Measurements from ENCODE around the gene GRIA4. TPM values are rescaled to one million over a fixed set of nuclear protein-coding genes. Genes with fewer than 3 reads are reported as not detected.
"Not testable (repeated sequence)": the region's sequence is repeated elsewhere in the genome, so short reads cannot be mapped to it uniquely, and the experiment has no call there.

GRIA4 gene
- polyA plus RNA-seq, 3 donors from 2014 or later: not detected

GRCh38 chr11:105878510-105878909 lies 268.6 kb downstream of the GRIA4 start:
- DNase-seq: no peak
- Mint-ChIP-seq H3K27me3 (ENCODE audit: low read depth in 3 of 3) (peaks cover 0 to 5% (median 2%) of the 10 kb centered on the region in 3 donors), H3K9me3 (peaks cover 3 to 22% (median 8%) of the 10 kb centered on the region in 6 donors), H3K27ac (no peak overlapping the region), H3K4me3 (no peak overlapping the region), H3K36me3 (no peaks in the 10 kb centered on the region), H3K4me1 (no peaks in the 10 kb centered on the region)

GRCh38 chr11:105878927-105879326 lies 269.1 kb downstream of the GRIA4 start:
- H3K4me1 Mint-ChIP-seq; H3K27ac Mint-ChIP-seq; H3K36me3 Mint-ChIP-seq; H3K27me3 Mint-ChIP-seq (ENCODE audit: low read depth in 3 of 3); H3K4me3 Mint-ChIP-seq; DNase-seq: not testable (repeated sequence)
- H3K9me3 Mint-ChIP-seq: peaks cover 3 to 22% (median 8%) of the 10 kb centered on the region in 6 donors

GRCh38 chr11:105881027-105881426 lies 271.2 kb downstream of the GRIA4 start:
- H3K27me3 Mint-ChIP-seq (ENCODE audit: low read depth in 3 of 3): peaks cover 0 to 3% (median 0%) of the 10 kb centered on the region in 3 donors
- H3K4me3 Mint-ChIP-seq: no peak overlapping the region
- H3K27ac Mint-ChIP-seq: no peak overlapping the region
- peaks cover 0 to 8% (median 3%) of the 10 kb centered on the region in 6 donors for H3K9me3 Mint-ChIP-seq
- DNase-seq: no peak
- H3K4me1 Mint-ChIP-seq: no peaks in the 10 kb centered on the region
- no peaks in the 10 kb centered on the region for H3K36me3 Mint-ChIP-seq

GRCh38 chr11:105884436-105884835 lies 274.6 kb downstream of the GRIA4 start:
- H3K36me3 Mint-ChIP-seq: no peaks in the 10 kb centered on the region
- H3K4me3 Mint-ChIP-seq: no peak overlapping the region
- peaks cover 0 to 3% (median 0%) of the 10 kb centered on the region in 3 donors for H3K27me3 Mint-ChIP-seq (ENCODE audit: low read depth in 3 of 3)
- DNase-seq: no peak
- H3K27ac Mint-ChIP-seq: no peak overlapping the region
- peaks cover 0 to 5% (median 0%) of the 10 kb centered on the region in 6 donors for H3K9me3 Mint-ChIP-seq
- no peaks in the 10 kb centered on the region for H3K4me1 Mint-ChIP-seq

- Mint-ChIP-seq H3K4me3 (no peak overlapping the region), H3K36me3 (no peaks in the 10 kb centered on the region), H3K9me3 (peaks cover 0 to 2% (median 0%) of the 10 kb centered on the region in 6 donors), H3K4me1 (no peaks in the 10 kb centered on the region), H3K27ac (no peak overlapping the region), H3K27me3 (ENCODE audit: low read depth in 3 of 3) (no peaks in the 10 kb centered on the region)
- DNase-seq: no peak
Observed at GRCh38 chr11:105891685-105892084, 281.8 kb downstream of the GRIA4 start.

GRCh38 chr11:105897161-105897560 lies 287.3 kb downstream of the GRIA4 start:
- H3K27me3 Mint-ChIP-seq (ENCODE audit: low read depth in 3 of 3): no peaks in the 10 kb centered on the region

GRCh38 chr11:105899772-105900171 lies 289.9 kb downstream of the GRIA4 start:
- DNase-seq: no peak
- Mint-ChIP-seq H3K27me3 (ENCODE audit: low read depth in 3 of 3) (no peaks in the 10 kb centered on the region), H3K9me3 (peaks cover 0 to 7% (median 2%) of the 10 kb centered on the region in 6 donors), H3K4me1 (no peaks in the 10 kb centered on the region), H3K4me3 (no peak overlapping the region), H3K36me3 (no peaks in the 10 kb centered on the region), H3K27ac (no peak overlapping the region)

More at GRCh38 chr11:105897161-105897560, 287.3 kb downstream of the GRIA4 start:
- Mint-ChIP-seq H3K36me3 (no peaks in the 10 kb centered on the region), H3K4me3 (no peak overlapping the region), H3K4me1 (no peaks in the 10 kb centered on the region), H3K27ac (no peak overlapping the region), H3K9me3 (peaks cover 0 to 7% (median 2%) of the 10 kb centered on the region in 6 donors)
- no peak for DNase-seq

GRCh38 chr11:105900515-105901035 lies 290.7 kb downstream of the GRIA4 start:
- DNase-seq: no peak
- no peaks in the 10 kb centered on the region for H3K36me3 Mint-ChIP-seq
- H3K4me1 Mint-ChIP-seq: no peaks in the 10 kb centered on the region
- no peak overlapping the region for H3K27ac Mint-ChIP-seq
- no peak overlapping the region for H3K4me3 Mint-ChIP-seq
- H3K27me3 Mint-ChIP-seq (ENCODE audit: low read depth in 3 of 3): no peaks in the 10 kb centered on the region
- H3K9me3 Mint-ChIP-seq: peaks cover 0 to 6% (median 2%) of the 10 kb centered on the region in 6 donors

GRCh38 chr11:105903113-105903512 lies 293.2 kb downstream of the GRIA4 start:
- Mint-ChIP-seq H3K9me3 (peaks cover 0 to 6% (median 1%) of the 10 kb centered on the region in 6 donors), H3K27me3 (ENCODE audit: low read depth in 3 of 3) (no peaks in the 10 kb centered on the region), H3K36me3 (no peaks in the 10 kb centered on the region), H3K27ac (no peak overlapping the region), H3K4me1 (no peaks in the 10 kb centered on the region), H3K4me3 (no peak overlapping the region)
- DNase-seq: no peak

- Mint-ChIP-seq H3K4me3 (no peak overlapping the region), H3K27me3 (ENCODE audit: low read depth in 3 of 3) (no peaks in the 10 kb centered on the region), H3K27ac (no peak overlapping the region), H3K36me3 (no peaks in the 10 kb centered on the region), H3K9me3 (no peaks in the 10 kb centered on the region), H3K4me1 (no peaks in the 10 kb centered on the region)
- DNase-seq: no peak
Observed at GRCh38 chr11:105906517-105906916, 296.6 kb downstream of the GRIA4 start.

GRCh38 chr11:105907319-105907718 lies 297.4 kb downstream of the GRIA4 start:
- Mint-ChIP-seq H3K9me3 (no peaks in the 10 kb centered on the region), H3K27me3 (ENCODE audit: low read depth in 3 of 3) (no peaks in the 10 kb centered on the region), H3K36me3 (no peaks in the 10 kb centered on the region)

GRCh38 chr11:105910095-105910715 lies 300.3 kb downstream of the GRIA4 start:
- no peaks in the 10 kb centered on the region for H3K36me3 Mint-ChIP-seq
- H3K4me3 Mint-ChIP-seq: no peak overlapping the region
- no peak overlapping the region for H3K27ac Mint-ChIP-seq
- no peak for DNase-seq
- H3K27me3 Mint-ChIP-seq (ENCODE audit: low read depth in 3 of 3): no peaks in the 10 kb centered on the region
- H3K9me3 Mint-ChIP-seq: no peaks in the 10 kb centered on the region
- H3K4me1 Mint-ChIP-seq: no peaks in the 10 kb centered on the region

More at GRCh38 chr11:105907319-105907718, 297.4 kb downstream of the GRIA4 start:
- DNase-seq: no peak
- Mint-ChIP-seq H3K4me1 (no peaks in the 10 kb centered on the region), H3K27ac (no peak overlapping the region), H3K4me3 (no peak overlapping the region)

GRCh38 chr11:105911454-105911853 lies 301.6 kb downstream of the GRIA4 start:
- Mint-ChIP-seq H3K36me3 (no peaks in the 10 kb centered on the region), H3K27ac (no peak overlapping the region), H3K27me3 (ENCODE audit: low read depth in 3 of 3) (no peaks in the 10 kb centered on the region), H3K4me1 (no peaks in the 10 kb centered on the region), H3K9me3 (no peaks in the 10 kb centered on the region), H3K4me3 (no peak overlapping the region)
- DNase-seq: no peak

- Mint-ChIP-seq H3K4me3 (no peak overlapping the region), H3K9me3 (no peaks in the 10 kb centered on the region)
Observed at GRCh38 chr11:105912666-105913065, 302.8 kb downstream of the GRIA4 start.

GRCh38 chr11:105915021-105915420 lies 305.1 kb downstream of the GRIA4 start:
- no peaks in the 10 kb centered on the region for H3K27me3 Mint-ChIP-seq (ENCODE audit: low read depth in 3 of 3)
- H3K27ac Mint-ChIP-seq: no peak overlapping the region
- no peaks in the 10 kb centered on the region for H3K4me1 Mint-ChIP-seq
- H3K9me3 Mint-ChIP-seq: no peaks in the 10 kb centered on the region
- no peaks in the 10 kb centered on the region for H3K36me3 Mint-ChIP-seq
- H3K4me3 Mint-ChIP-seq: no peak overlapping the region
- DNase-seq: no peak

More at GRCh38 chr11:105912666-105913065, 302.8 kb downstream of the GRIA4 start:
- Mint-ChIP-seq H3K27me3 (ENCODE audit: low read depth in 3 of 3) (no peaks in the 10 kb centered on the region), H3K27ac (no peak overlapping the region), H3K36me3 (no peaks in the 10 kb centered on the region), H3K4me1 (no peaks in the 10 kb centered on the region)
- DNase-seq: no peak
